Prostate gland (tissue), 2 donors: Measurements from ENCODE around the gene ARL5C.

ENCODE experiments used
- CTCF ChIP-seq, 4 experiments: fragments of 200-600 bp in 2 of 4; fragments of 450-650 bp in 2 of 4; sonication (generic) in 2 of 4; IDR thresholded peaks; 1 replicate in 3 of 4; 2 replicates in 1 of 4; pipeline ENCODE4 v1.5.1; 2016 to 2019; ENCODE audit warnings: antibody characterized with exemption in 4 of 4, mild to moderate bottlenecking in 2 of 4, moderate library complexity in 2 of 4
- POLR2A ChIP-seq: fragments of 450-650 bp; IDR thresholded peaks from one replicate; pipeline ENCODE4 v1.6.1; 2016; ENCODE audit warnings: antibody characterized with exemption, mild to moderate bottlenecking

- TF ChIP-seq CTCF (IDR thresholded peaks at IDR 0.05) (no peak), POLR2A (no peak)
Observed at GRCh38 chr17:39210093-39210434, 44.1 kb upstream of the ARL5C start.
